WTC11 (cell line): Measurements from ENCODE around the gene ZFP62.

ENCODE experiments used
- CBFB ChIP-seq: sonication (generic); formaldehyde crosslinking; IDR thresholded peaks from 2 replicates; pipeline ENCODE4 v1.8.1; 2022; ENCODE audit warnings: mild to moderate bottlenecking, low read depth, missing genetic modification reagents
- CTCF ChIP-seq: fragments of 200-600 bp; IDR thresholded peaks from 2 replicates; pipeline ENCODE4 v1.8.0; 2022; ENCODE audit warnings: antibody characterized with exemption
- FOXK1 ChIP-seq: sonication (generic); formaldehyde crosslinking; IDR thresholded peaks from 2 replicates; pipeline ENCODE4 v1.8.0; 2022; ENCODE audit warnings: mild to moderate bottlenecking, moderate library complexity, missing genetic modification reagents
- IRF2 ChIP-seq: sonication (generic); formaldehyde crosslinking; IDR thresholded peaks from 2 replicates; pipeline ENCODE4 v1.8.0; 2022; ENCODE audit warnings: low read depth, missing genetic modification reagents, borderline replicate concordance
- MAX ChIP-seq: sonication (generic); formaldehyde crosslinking; IDR thresholded peaks from 2 replicates; pipeline ENCODE4 v1.8.0; 2022; ENCODE audit warnings: mild to moderate bottlenecking, missing genetic modification reagents
- NR3C1 ChIP-seq: sonication (generic); formaldehyde crosslinking; conservative IDR thresholded peaks from 2 replicates; pipeline ENCODE4 v1.8.1; 2023; ENCODE audit warnings: low read depth, mild to moderate bottlenecking, missing genetic modification reagents
- PREB ChIP-seq: sonication (generic); formaldehyde crosslinking; IDR thresholded peaks from 2 replicates; pipeline ENCODE4 v1.8.1; 2022; ENCODE audit warnings: mild to moderate bottlenecking, missing genetic modification reagents, moderate library complexity, borderline replicate concordance
- SP1 ChIP-seq: sonication (generic); formaldehyde crosslinking; conservative IDR thresholded peaks from 2 replicates; pipeline ENCODE4 v1.8.1; 2022; ENCODE audit warnings: missing genetic modification reagents
- TEAD4 ChIP-seq: sonication (generic); formaldehyde crosslinking; IDR thresholded peaks from 2 replicates; pipeline ENCODE4 v1.8.0; 2022; ENCODE audit warnings: mild to moderate bottlenecking, missing genetic modification reagents

- no peak for TF ChIP-seq NR3C1 (CRISPR knock-in tag)
- no peak for TF ChIP-seq SP1 (CRISPR knock-in tag)
- TF ChIP-seq CTCF, result no peak
- no peak for TF ChIP-seq MAX (CRISPR knock-in tag)
- TF ChIP-seq FOXK1 (CRISPR knock-in tag), result no peak
- TF ChIP-seq TEAD4 (CRISPR knock-in tag), result no peak
- TF ChIP-seq PREB (CRISPR knock-in tag), result no peak
- no peak for TF ChIP-seq CBFB
- TF ChIP-seq IRF2, result no peak
Observed at GRCh38 chr5:180799902-180800801, 60.9 kb downstream of the ZFP62 start.
